Stomach (tissue), 4 donors: ENCODE measurements around the gene LGR4.

Experiments
- EP300 ChIP-seq: sonication (generic); formaldehyde crosslinking; IDR thresholded peaks from one replicate; pipeline ENCODE4 v1.6.1; 2017; ENCODE audit warnings: antibody characterized with exemption
- POLR2A ChIP-seq, 4 donors: fragments of 450-650 bp; IDR thresholded peaks; one replicate each; pipeline ENCODE4 v1.6.1; 2016; ENCODE audit warnings: antibody characterized with exemption in 4 of 4, control low read depth in 2 of 4, mild to moderate bottlenecking in 1 of 4, moderate library complexity in 1 of 4
- POLR2AphosphoS5 ChIP-seq, 3 donors: sonication (generic); formaldehyde crosslinking; IDR thresholded peaks; one replicate each; pipeline ENCODE4 v1.6.1; 2016; ENCODE audit warnings: antibody characterized with exemption in 3 of 3
- TF ChIP-seq, protein P1 (sequence below), 7 experiments: fragments of 450-650 bp in 4 of 7; fragments of 200-600 bp in 3 of 7; sonication (generic) in 3 of 7; IDR thresholded peaks; one replicate each; pipeline ENCODE4 v1.5.1; 2016 to 2019; ENCODE audit warnings: antibody characterized with exemption in 7 of 7, control low read depth in 2 of 7, mild to moderate bottlenecking in 1 of 7

DNA sequence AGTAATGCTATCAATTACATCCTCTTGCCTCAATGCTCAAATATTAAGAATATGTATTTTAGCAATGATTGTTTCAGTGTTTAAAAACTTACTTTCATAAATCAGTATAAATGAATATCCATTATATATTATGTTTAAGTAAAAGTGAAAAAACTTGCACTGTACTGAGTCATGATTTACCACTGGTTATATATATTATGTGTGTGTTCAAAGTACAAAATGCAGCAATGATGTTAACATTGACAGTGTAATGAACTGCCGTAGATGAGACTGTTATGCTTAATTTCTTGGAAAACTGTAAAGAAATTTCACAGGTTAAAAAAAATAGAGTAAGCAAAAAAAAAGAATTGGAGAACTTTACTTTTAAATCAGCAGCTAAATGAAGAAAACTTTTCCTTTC is 25.3 kb upstream of the LGR4 start:
- no peak for TF ChIP-seq POLR2A (IDR thresholded peaks at IDR 0.05)
- TF ChIP-seq, protein P1, sequence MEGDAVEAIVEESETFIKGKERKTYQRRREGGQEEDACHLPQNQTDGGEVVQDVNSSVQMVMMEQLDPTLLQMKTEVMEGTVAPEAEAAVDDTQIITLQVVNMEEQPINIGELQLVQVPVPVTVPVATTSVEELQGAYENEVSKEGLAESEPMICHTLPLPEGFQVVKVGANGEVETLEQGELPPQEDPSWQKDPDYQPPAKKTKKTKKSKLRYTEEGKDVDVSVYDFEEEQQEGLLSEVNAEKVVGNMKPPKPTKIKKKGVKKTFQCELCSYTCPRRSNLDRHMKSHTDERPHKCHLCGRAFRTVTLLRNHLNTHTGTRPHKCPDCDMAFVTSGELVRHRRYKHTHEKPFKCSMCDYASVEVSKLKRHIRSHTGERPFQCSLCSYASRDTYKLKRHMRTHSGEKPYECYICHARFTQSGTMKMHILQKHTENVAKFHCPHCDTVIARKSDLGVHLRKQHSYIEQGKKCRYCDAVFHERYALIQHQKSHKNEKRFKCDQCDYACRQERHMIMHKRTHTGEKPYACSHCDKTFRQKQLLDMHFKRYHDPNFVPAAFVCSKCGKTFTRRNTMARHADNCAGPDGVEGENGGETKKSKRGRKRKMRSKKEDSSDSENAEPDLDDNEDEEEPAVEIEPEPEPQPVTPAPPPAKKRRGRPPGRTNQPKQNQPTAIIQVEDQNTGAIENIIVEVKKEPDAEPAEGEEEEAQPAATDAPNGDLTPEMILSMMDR (IDR thresholded peaks at IDR 0.05) = no peak
- TF ChIP-seq EP300 = no peak
- no peak for TF ChIP-seq POLR2AphosphoS5 (IDR thresholded peaks at IDR 0.05)
